Neural progenitor cell (in vitro differentiated cells): Measurements from ENCODE around the gene CES1.
"Not testable (repeated sequence)": the region's sequence is repeated elsewhere in the genome, so short reads cannot be mapped to it uniquely, and the experiment has no call there.

Source experiments
- CTCF ChIP-seq: fragments of 200-600 bp; sonication (generic); IDR thresholded peaks from 2 replicates; pipeline ENCODE4 v1.5.1; 2017; ENCODE audit warnings: antibody characterized with exemption, mild to moderate bottlenecking
- EZH2 ChIP-seq: fragments of 200-600 bp; sonication (generic); IDR thresholded peaks from 2 replicates; pipeline ENCODE4 v1.6.1; 2017; ENCODE audit warnings: antibody characterized with exemption, mild to moderate bottlenecking, moderate library complexity

GRCh38 chr16:55805104-55805503 is 27.8 kb downstream of the CES1 start:
- TF ChIP-seq CTCF, EZH2: not testable (repeated sequence)
